GM10847 (cell line): ENCODE data around the gene DNTT.

Experiments used
- POLR2A ChIP-seq: IDR thresholded peaks from 2 replicates; pipeline ENCODE4 v1.6.1; 2011; ENCODE audit not compliant: insufficient read length; ENCODE audit errors: extremely low read depth

Gene DNTT

DNA sequence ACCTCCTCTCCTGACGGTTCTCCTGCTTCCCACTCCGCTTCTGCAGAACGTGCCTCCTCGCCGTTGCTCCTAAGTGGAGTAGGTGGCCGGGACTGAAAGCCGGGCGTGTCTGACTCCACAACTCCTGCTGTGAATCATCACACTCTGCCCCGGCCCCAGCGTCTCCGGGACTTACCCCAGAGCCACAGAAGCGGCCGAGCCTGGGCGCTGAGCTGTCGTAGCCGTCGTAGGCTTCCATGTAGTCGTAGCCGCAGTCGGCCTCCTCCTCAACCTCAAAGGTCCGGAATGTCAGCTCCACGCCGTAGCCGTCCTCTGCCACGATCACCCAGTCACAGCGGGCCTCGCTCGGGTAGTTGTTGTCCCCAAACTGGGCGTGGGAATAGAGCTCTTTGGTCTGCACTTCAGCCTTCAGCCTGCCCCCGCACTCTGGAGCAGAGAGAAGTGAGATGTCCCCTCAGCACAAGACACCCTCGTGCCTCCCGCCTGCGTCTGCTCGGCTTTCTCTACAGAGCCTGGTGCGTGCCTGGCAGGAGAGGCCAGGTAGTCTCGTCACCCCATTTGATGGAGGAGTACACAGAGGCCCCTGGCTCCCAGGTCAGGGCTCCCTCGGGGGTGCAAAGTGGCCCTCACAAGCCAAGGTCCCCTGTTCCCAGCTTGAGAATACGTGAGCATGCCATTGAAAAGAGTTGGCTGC lies 65.8 kb downstream of the DNTT start:
- TF ChIP-seq POLR2A: no peak

GRCh38 chr10:96370584-96371157 lies 66.4 kb downstream of the DNTT start:
- no peak for TF ChIP-seq POLR2A

DNA sequence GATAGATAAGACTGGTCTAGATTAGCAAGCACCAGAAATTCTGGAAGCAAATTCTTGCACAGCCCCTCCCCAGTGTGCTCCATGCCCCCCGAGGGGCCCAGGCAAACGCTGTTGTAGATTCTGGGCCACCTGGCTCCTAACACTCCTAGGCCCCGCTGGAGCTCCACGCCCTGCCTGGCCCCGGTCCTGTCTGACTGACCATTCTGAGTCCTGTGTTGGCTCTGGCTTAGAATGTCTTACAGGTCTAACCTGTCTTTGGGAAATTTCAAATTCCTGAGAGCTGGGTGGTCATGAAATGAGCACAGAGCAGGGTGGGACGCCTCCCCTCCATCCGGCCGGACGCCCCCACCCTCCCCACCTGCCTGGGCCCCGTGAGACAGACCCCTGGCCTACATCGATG lies 67.1 kb downstream of the DNTT start:
- TF ChIP-seq POLR2A: no peak

DNA sequence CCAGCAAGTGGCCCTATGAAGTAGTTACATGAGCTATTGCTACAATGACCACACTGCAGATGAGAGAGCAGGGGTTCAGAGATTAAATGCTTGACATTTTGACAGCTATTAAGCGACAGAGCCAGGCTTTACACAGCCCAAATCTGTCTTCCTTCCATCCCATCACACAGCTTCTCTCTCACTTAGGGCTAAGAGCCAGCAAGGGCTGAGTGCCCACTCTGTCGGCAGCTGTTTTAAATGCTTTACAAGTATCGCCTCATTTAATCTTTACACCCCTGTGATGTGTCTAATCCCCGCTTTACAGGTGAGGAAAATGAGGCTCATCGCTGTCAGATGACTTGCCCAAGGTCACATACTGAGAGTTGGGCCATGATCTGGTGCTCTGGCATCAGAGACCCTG lies 69.8 kb downstream of the DNTT start:
- no peak for TF ChIP-seq POLR2A

- TF ChIP-seq POLR2A: no peak
Measured at GRCh38 chr10:96374639-96374984, 70.4 kb downstream of the DNTT start.

DNA sequence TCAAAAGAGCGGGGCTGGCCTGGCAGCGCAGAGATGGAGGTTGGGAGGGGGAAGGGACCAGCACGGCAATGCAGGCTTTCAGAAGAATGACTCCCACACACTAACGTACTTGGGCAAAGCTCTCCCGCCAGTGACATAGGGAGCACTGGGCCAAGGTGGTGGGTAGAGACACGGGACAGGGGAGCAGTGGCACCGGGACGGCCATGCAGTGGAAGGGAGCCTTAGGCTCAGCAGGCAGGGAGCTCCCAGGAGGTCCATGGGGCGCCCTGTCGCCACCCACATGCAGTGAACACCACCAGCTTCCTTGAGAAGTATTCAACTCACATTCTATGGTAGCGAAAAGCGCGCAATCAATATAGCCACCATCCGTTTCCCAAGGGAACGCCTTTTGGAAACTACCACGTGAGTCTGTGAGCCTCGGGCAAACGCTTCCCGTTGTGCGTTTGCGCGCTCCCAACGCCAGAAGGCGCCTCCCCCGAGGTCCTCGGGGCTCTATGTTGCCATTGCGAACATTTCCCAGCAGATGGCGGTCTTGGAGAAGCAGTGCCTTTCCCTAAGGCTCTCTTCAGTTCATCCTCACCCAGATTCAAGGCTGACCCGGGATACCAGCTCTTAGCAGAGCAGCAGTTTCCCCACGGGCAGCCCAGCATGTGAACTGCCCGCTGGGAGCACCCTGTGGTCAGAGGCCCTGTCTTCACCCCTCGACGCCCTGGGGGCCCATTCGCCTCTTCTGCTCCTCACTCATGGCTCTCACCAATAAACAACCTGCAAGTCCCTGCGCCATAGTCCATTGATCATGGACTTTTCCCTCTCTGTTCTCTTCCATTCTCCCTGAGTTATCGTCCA lies 71.0 kb downstream of the DNTT start:
- TF ChIP-seq POLR2A: no peak

GRCh38 chr10:96376483-96376882 lies 72.2 kb downstream of the DNTT start:
- TF ChIP-seq POLR2A: no peak

DNA sequence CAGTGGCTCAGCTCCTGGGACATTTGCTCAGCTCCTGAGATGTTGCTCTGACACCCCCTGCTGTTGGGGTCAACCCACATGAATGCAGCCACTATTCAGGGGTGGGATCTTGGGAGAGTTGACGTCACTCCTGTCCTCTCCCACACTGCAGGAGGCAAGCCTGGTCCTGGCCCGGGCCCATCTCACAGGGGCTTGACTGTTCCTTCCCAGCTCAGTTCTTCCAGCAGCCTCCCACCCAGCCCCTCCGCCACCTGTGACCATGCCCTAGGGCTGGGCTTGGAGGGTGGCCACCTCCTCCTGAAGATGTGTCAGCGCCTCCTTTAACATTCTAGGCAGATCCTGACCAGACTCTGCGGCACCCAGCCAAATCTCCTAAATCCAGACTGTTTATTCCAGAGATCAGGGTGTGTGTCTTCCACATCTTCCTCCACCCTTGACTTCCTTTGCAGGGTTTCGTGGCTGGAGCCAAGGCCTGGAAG lies 73.6 kb downstream of the DNTT start:
- no peak for TF ChIP-seq POLR2A

DNA sequence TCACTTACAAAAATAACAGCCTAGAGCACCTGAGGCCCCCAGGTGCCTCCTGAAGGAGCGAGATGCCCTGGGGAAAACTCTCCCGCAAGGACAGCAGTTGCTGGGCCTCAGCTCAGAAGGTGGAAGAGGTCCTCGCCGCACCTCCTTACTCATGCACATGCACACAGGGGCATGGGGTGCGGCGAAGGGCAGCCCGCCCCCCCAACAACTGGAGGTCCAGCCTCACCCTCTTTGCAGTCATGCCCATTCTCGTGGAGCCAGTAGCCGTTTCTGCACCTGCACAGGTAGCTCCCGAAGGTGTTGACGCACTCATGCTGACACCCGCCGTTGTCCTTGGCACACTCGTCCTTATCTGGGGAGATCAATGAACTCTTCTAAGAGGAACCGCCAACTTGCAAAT lies 74.5 kb downstream of the DNTT start:
- no peak for TF ChIP-seq POLR2A

DNA sequence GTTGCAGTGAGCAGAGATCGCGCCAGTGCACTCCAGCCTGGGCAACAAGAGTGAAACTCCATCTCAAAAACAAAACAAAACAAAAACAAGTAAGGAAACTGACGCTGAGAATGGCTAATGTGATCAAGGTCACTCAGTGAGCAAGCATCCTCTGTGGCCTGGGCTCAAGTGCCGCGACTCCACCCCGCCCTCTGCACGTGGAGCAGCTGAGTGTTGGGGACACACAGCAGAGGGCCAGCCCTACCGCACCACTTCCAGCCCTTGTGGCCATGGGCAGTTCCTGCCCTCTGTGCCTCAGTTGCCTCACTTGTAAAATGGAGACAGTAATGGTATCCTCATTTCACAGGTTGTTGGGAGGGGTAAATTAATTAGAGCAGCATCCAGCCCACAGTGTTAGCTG lies 75.5 kb downstream of the DNTT start:
- no peak for TF ChIP-seq POLR2A

DNA sequence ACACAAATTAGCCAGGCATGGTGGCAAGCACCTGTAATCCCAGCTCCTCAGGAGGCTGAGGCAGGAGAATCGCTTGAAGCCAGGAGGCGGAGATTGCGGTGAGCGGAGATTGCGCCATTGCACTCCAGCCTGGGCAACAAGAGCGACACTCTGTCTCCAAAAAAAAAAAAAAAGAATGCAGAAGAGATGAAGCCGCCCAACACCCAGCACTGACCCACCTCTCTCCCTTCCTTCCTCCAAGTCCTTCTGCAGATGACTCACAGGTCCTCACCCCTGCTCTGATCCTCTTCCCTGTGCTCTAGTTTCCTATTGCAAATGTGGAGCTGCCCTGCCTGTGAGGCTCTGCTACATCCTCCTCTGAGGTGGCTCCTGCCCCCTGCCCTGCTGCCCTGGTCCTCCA lies 76.6 kb downstream of the DNTT start:
- TF ChIP-seq POLR2A: no peak

- no peak for TF ChIP-seq POLR2A
Measured at GRCh38 chr10:96384506-96384905, 80.3 kb downstream of the DNTT start.

DNA sequence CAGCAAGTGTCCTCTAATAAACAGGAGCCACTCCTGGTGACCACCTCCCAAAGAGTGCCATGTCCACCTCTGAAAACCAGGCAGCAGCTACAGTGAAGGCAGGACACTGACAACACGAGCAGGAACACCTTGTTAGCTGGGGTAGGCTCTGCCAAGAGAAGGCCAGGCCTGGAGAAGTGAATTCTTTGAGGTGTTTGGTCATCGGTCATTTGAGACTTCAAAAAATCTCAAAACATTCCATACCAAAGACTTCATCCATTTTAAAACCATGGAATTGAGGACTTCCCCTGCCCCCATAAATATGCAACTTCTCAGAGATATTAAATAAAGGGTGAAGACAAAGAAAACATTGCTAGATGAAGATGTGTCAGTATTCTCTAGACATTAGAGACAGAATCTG lies 82.9 kb downstream of the DNTT start:
- no peak for TF ChIP-seq POLR2A

DNA sequence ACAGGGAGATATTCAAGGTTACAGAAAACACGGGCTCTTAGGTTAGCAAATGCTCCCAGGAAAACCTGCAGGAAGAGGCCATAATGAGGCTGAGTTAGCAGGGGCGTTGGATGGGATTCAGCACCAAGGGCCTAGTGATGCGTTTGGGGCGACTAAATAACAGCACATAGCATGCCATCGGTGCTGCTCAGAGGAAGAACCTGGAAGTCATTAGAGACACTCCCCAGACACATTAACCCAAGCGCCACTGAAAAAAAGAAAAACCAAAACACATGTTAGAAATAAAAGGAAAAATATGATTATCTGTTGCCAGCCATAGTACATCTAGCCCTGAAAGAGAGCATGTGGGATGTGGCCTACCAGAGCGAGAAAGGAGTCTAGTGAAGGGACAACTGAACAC lies 83.4 kb downstream of the DNTT start:
- TF ChIP-seq POLR2A: no peak
